Transverse colon (tissue), 4 donors: ENCODE measurements around the gene TIAL1. TPM values are rescaled to one million over a fixed set of nuclear protein-coding genes. Genes with fewer than 3 reads are reported as not detected.

Experiments used
- DNase-seq: peaks from one replicate; pipeline ENCODE4 v3.0.0-alpha.2; 2019
- H3K27ac ChIP-seq, 4 donors: fragments of 200-600 bp; sonication (generic); 2 replicates each; pipeline ENCODE4 v1.5.1; 2016 to 2018; ENCODE audit warnings: inconsistent platforms in 4 of 4
- H3K27me3 ChIP-seq: fragments of 200-600 bp; sonication (generic); 2 replicates; pipeline ENCODE4 v1.5.1; 2017; ENCODE audit warnings: inconsistent platforms
- H3K36me3 ChIP-seq, 4 donors: fragments of 200-600 bp; sonication (generic); 2 replicates each; pipeline ENCODE4 v1.5.1; 2017 to 2019; ENCODE audit warnings: inconsistent platforms in 4 of 4
- H3K4me1 ChIP-seq, 4 donors: fragments of 200-600 bp; sonication (generic); 2 replicates each; pipeline ENCODE4 v1.5.1; 2017 to 2020; ENCODE audit warnings: inconsistent platforms in 4 of 4
- H3K4me3 ChIP-seq, 4 donors: fragments of 200-600 bp; sonication (generic); 1 replicate in 1 of 4; 2 replicates in 3 of 4; pipeline versions ENCODE4 v1.5.1 to v1.6.1; 2017 to 2019; ENCODE audit warnings: inconsistent platforms in 4 of 4
- H3K9me3 ChIP-seq, 2 donors: fragments of 200-600 bp; sonication (generic); 2 replicates each; pipeline ENCODE4 v1.5.1; 2017 to 2019; ENCODE audit warnings: inconsistent platforms in 2 of 2
- CTCF ChIP-seq, 5 experiments: fragments of 200-600 bp in 3 of 5; fragments of 450-650 bp in 2 of 5; sonication (generic) in 3 of 5; IDR thresholded peaks; 1 replicate in 2 of 5; 2 replicates in 3 of 5; pipeline ENCODE4 v1.5.1; 2016 to 2017; ENCODE audit warnings: antibody characterized with exemption in 5 of 5, inconsistent platforms in 3 of 5, mild to moderate bottlenecking in 2 of 5, moderate library complexity in 1 of 5
- EP300 ChIP-seq: sonication (generic); formaldehyde crosslinking; IDR thresholded peaks from one replicate; pipeline ENCODE4 v1.6.1; 2017; ENCODE audit warnings: antibody characterized with exemption, low read depth
- POLR2A ChIP-seq: fragments of 450-650 bp; IDR thresholded peaks from one replicate; pipeline ENCODE4 v1.6.1; 2016; ENCODE audit warnings: antibody characterized with exemption, mild to moderate bottlenecking, moderate library complexity
- POLR2AphosphoS5 ChIP-seq, 3 donors: sonication (generic); formaldehyde crosslinking; IDR thresholded peaks; one replicate each; pipeline ENCODE4 v1.6.1; 2016; ENCODE audit warnings: antibody characterized with exemption in 3 of 3
- WGBS, 2 donors: methylation state at CpG; one replicate each; pipeline ENCODE4 v1.1.5; 2018; ENCODE audit warnings: low coverage in 1 of 2; 5-methylcytosine and 5-hydroxymethylcytosine counted together
- in situ Hi-C, 4 donors: fragments of 200-750 bp; cut with MboI; loops; one replicate each; pipeline versions ENCODE4 v1.15.0 to v1.15.1; 2017; ENCODE audit warnings: low sequenced_read_pairs in 3 of 4, low pct_ligation_motif_present in 1 of 4, low pct_unique_long_range_greater_than_20kb in 1 of 4
- intact Hi-C: fragments of 100-400 bp; cut with DNase I; formaldehyde crosslinking; loops from one replicate; pipeline ENCODE4 v1.15.1; 2023; ENCODE audit warnings: low total_unique reads
- total RNA-seq, 4 donors: library from RNA; depleted of rRNA; stranded (reverse); fragments of >200 nt; gene quantifications; one replicate each; pipeline ENCODE4 v1.1.0, GENCODE V29; 2016

The TIAL1 gene
- total RNA-seq, 4 donors from 2014 or later, result 35.2 to 117 (median 66.7) TPM

- no peak for DNase-seq
- Histone ChIP-seq H3K27ac (no peak overlapping the region), H3K4me3 (no peak overlapping the region), H3K4me1 (peaks cover 0 to 5% (median 3%) of the 10 kb centered on the region in 4 donors), H3K9me3 (peaks cover 0 to 3% of the 10 kb centered on the region in 2 donors), H3K36me3 (no peaks in the 10 kb centered on the region), H3K27me3 (no peaks in the 10 kb centered on the region)
- intact Hi-C loops (no loop called here), in situ Hi-C loops (no loop called here)
- WGBS, 2 donors, result 94 to 100% methylated on average over 1 to 2 of the region's 2 CpGs
- TF ChIP-seq EP300, result no peak
- no peak for TF ChIP-seq CTCF (IDR thresholded peaks at IDR 0.05)
- TF ChIP-seq POLR2A, result no peak
- TF ChIP-seq POLR2AphosphoS5 (IDR thresholded peaks at IDR 0.05), result no peak
Measured at GRCh38 chr10:119642556-119643111, 45.9 kb upstream of the TIAL1 start.

DNA sequence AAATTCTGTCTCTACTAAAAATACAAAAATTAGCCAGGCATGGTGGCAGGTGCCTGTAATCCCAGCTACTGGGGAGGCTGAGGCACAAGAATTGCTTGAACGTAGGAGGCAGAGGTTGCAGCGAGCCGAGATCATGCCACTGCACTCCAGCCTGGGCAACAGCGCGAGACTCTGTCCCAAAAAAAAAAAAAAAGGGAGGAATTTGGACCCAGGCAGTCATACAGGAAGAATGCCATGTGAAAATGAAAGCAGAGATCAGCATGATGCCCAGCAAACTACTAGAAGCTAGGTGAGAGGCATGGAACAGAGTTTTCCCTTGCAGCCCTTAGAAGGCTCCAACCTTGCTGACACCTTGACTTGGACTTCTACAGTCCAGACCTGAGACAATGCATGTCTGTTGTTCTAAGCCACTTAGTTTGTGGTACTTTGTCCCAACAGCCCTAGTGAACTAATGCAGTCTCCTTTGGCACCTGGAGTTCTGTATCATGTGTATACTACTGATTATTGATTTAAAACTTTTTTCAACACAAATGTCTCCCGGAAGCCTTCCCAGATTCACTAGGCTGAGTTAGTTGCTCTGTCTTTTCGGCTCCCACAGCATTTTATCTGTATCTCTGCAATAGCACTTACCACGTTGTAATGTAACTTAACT, 44.2 kb upstream of the TIAL1 start:
- intact Hi-C loops, result no loop called here
- H3K9me3 ChIP-seq, result peaks cover 0 to 3% of the 10 kb centered on the region in 2 donors
- DNase-seq, result no peak
- in situ Hi-C loops, result no loop called here
- H3K27ac ChIP-seq, result no peak overlapping the region
- H3K36me3 ChIP-seq, result no peaks in the 10 kb centered on the region
- TF ChIP-seq CTCF (IDR thresholded peaks at IDR 0.05), result no peak
- TF ChIP-seq EP300, result no peak
- no peak for TF ChIP-seq POLR2A
- TF ChIP-seq POLR2AphosphoS5 (IDR thresholded peaks at IDR 0.05), result no peak
- no peaks in the 10 kb centered on the region for H3K27me3 ChIP-seq
- WGBS, 2 donors, result 63 to 66% methylated on average over 5 to 8 of the region's 8 CpGs
- peaks cover 0 to 5% (median 3%) of the 10 kb centered on the region in 4 donors for H3K4me1 ChIP-seq
- H3K4me3 ChIP-seq, result no peak overlapping the region

GRCh38 chr10:119640384-119640783, 43.6 kb upstream of the TIAL1 start:
- DNase-seq, result no peak
- in situ Hi-C loops, result no loop called here
- TF ChIP-seq POLR2AphosphoS5 (IDR thresholded peaks at IDR 0.05) (no peak), POLR2A (no peak), CTCF (IDR thresholded peaks at IDR 0.05) (no peak), EP300 (no peak)

DNA sequence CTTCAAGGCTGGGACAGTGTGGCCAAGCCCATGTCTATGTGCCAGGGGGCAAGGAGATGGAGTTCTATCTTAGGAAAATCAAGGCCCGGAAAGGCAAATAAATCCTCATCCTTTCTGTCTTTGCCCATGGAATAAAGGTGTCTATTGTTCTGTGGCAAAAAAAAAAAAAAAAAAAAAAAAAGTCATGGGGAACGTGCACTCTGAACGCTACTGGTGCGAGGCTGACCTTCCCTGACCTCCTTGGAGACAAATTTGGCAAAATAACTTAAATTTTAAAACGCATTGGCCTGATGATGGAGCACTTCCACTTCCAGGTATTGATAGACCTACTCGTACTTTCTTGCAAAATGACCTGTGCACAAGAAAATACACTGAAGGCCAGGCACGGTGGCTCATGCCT, 42.2 kb upstream of the TIAL1 start:
- Histone ChIP-seq H3K27ac (no peak overlapping the region), H3K27me3 (no peaks in the 10 kb centered on the region), H3K4me3 (no peak overlapping the region), H3K36me3 (no peaks in the 10 kb centered on the region), H3K4me1 (peaks cover 0 to 5% (median 3%) of the 10 kb centered on the region in 4 donors), H3K9me3 (no peaks in the 10 kb centered on the region)
- TF ChIP-seq CTCF (IDR thresholded peaks at IDR 0.05) (no peak), POLR2A (no peak), POLR2AphosphoS5 (IDR thresholded peaks at IDR 0.05) (no peak), EP300 (no peak)
- in situ Hi-C loops (no loop called here), intact Hi-C loops (no loop called here)
- WGBS, 2 donors, result 72 to 77% methylated on average over 7 of the region's 7 CpGs
- no peak for DNase-seq

More at GRCh38 chr10:119640384-119640783, 43.6 kb upstream of the TIAL1 start:
- H3K4me3 ChIP-seq, result no peak overlapping the region
- no peaks in the 10 kb centered on the region for H3K36me3 ChIP-seq
- intact Hi-C loops, result no loop called here
- H3K27me3 ChIP-seq, result no peaks in the 10 kb centered on the region
- no peak overlapping the region for H3K27ac ChIP-seq
- peaks cover 0 to 3% of the 10 kb centered on the region in 2 donors for H3K9me3 ChIP-seq
- peaks cover 0 to 5% (median 3%) of the 10 kb centered on the region in 4 donors for H3K4me1 ChIP-seq
- 75 to 91% methylated on average over 4 to 6 of the region's 6 CpGs for whole genome bisulfite sequencing, 2 donors
